ENCODE measurements around the gene MEIS1. TPM values are rescaled to one million over a fixed set of nuclear protein-coding genes. Genes with fewer than 3 reads are reported as not detected.

The MEIS1 gene
- total and polyA plus RNA-seq, 2 experiments from 2014 or later, result 19.1 to 44.4 TPM

- DNase-seq, result peak; percentile 52
- Histone ChIP-seq H3F3A (ENCODE audit: insufficient read depth) (peaks cover 27% of the 10 kb centered on the region; the same call in 1 of the 2 replicates), H3K9me2 (ENCODE audit: insufficient read depth) (no peaks in the 10 kb centered on the region), H3K9ac (no peak overlapping the region), H3K27ac (peak overlapping the region; percentile 5; the same call in 1 of the 2 replicates), H3K79me2 (ENCODE audit: insufficient read depth) (peaks cover 98% of the 10 kb centered on the region), H3K27me3 (replicated peaks; ENCODE audit: insufficient read depth) (no peaks in the 10 kb centered on the region), H3K4me2 (ENCODE audit: unreplicated experiment) (no peak overlapping the region), H3K4me1 (ENCODE audit: insufficient read depth) (peaks cover 18% of the 10 kb centered on the region), H3K36me3 (ENCODE audit: low read depth) (peaks cover 31% of the 10 kb centered on the region), H3K4me3 (no peak overlapping the region), H4K20me1 (ENCODE audit: insufficient read depth) (no peaks in the 10 kb centered on the region), H2AFZ (no peak overlapping the region), H3K9me3 (ENCODE audit: low read depth) (no peaks in the 10 kb centered on the region)
- 9 to 16% methylated on average over 1 of the region's 1 CpG for WGBS, 2 experiments (ENCODE audit: low coverage in 1 of 2, low lambda C conversion rate in 2 of 2, missing lambda C conversion rate in 2 of 2)
- in situ Hi-C loops (cut with MboI), result no loop called here
- TF ChIP-seq EZH2phosphoT487 (IDR thresholded peaks at IDR 0.05; ENCODE audit: insufficient read depth, low read depth) (no peak), EZH2 (IDR thresholded peaks at IDR 0.05; ENCODE audit: insufficient read depth, poor library complexity, severe bottlenecking) (no peak)
Observed at GRCh38 chr2:66460031-66460430, 25.1 kb downstream of the MEIS1 start.

GRCh38 chr2:66461001-66461663 lies 26.2 kb downstream of the MEIS1 start:
- H3K9ac ChIP-seq, result no peak overlapping the region
- peaks cover 98% of the 10 kb centered on the region for H3K79me2 ChIP-seq (ENCODE audit: insufficient read depth)
- no peaks in the 10 kb centered on the region for H3K9me3 ChIP-seq (ENCODE audit: low read depth)
- no peak overlapping the region for H3K4me3 ChIP-seq
- no peak overlapping the region for H3K27ac ChIP-seq
- WGBS, 2 experiments (ENCODE audit: low coverage in 1 of 2, low lambda C conversion rate in 2 of 2, missing lambda C conversion rate in 2 of 2), result 93 to 94% methylated on average over 3 of the region's 3 CpGs
- no peak for DNase-seq
- no peaks in the 10 kb centered on the region for H3K9me2 ChIP-seq (ENCODE audit: insufficient read depth)
- H3F3A ChIP-seq (ENCODE audit: insufficient read depth), result peaks cover 27% of the 10 kb centered on the region; the same call in 1 of the 2 replicates
- no peak overlapping the region for H3K4me2 ChIP-seq (ENCODE audit: unreplicated experiment)
- in situ Hi-C loops (cut with MboI), result no loop called here
- H3K27me3 ChIP-seq (replicated peaks; ENCODE audit: insufficient read depth), result no peaks in the 10 kb centered on the region
- no peaks in the 10 kb centered on the region for H4K20me1 ChIP-seq (ENCODE audit: insufficient read depth)
- peaks cover 18% of the 10 kb centered on the region for H3K4me1 ChIP-seq (ENCODE audit: insufficient read depth)
- H2AFZ ChIP-seq, result no peak overlapping the region
- H3K36me3 ChIP-seq (ENCODE audit: low read depth), result peaks cover 30% of the 10 kb centered on the region
- TF ChIP-seq EZH2 (IDR thresholded peaks at IDR 0.05; ENCODE audit: insufficient read depth, poor library complexity, severe bottlenecking) (no peak), EZH2phosphoT487 (IDR thresholded peaks at IDR 0.05; ENCODE audit: insufficient read depth, low read depth) (no peak)

GRCh38 chr2:66461664-66462500 lies 27.0 kb downstream of the MEIS1 start:
- Histone ChIP-seq H3K4me2 (ENCODE audit: unreplicated experiment) (no peak overlapping the region), H3K36me3 (ENCODE audit: low read depth) (peaks cover 33% of the 10 kb centered on the region), H4K20me1 (ENCODE audit: insufficient read depth) (no peaks in the 10 kb centered on the region), H3K27ac (no peak overlapping the region), H3K9me2 (ENCODE audit: insufficient read depth) (no peaks in the 10 kb centered on the region), H3K9me3 (ENCODE audit: low read depth) (no peaks in the 10 kb centered on the region), H3K79me2 (ENCODE audit: insufficient read depth) (peaks cover 98% of the 10 kb centered on the region), H3K9ac (no peak overlapping the region), H3K4me3 (no peak overlapping the region), H2AFZ (no peak overlapping the region), H3K27me3 (replicated peaks; ENCODE audit: insufficient read depth) (no peaks in the 10 kb centered on the region), H3K4me1 (ENCODE audit: insufficient read depth) (peaks cover 18% of the 10 kb centered on the region), H3F3A (ENCODE audit: insufficient read depth) (peaks cover 27% of the 10 kb centered on the region; the same call in 1 of the 2 replicates)
- WGBS, 2 experiments (ENCODE audit: low coverage in 1 of 2, low lambda C conversion rate in 2 of 2, missing lambda C conversion rate in 2 of 2), result 96 to 97% methylated on average over 6 of the region's 6 CpGs
- in situ Hi-C loops (cut with MboI), result no loop called here
- DNase-seq, result no peak
- TF ChIP-seq EZH2 (IDR thresholded peaks at IDR 0.05; ENCODE audit: insufficient read depth, poor library complexity, severe bottlenecking) (no peak), EZH2phosphoT487 (IDR thresholded peaks at IDR 0.05; ENCODE audit: insufficient read depth, low read depth) (no peak)

- H3K27me3 ChIP-seq (replicated peaks; ENCODE audit: insufficient read depth), result no peaks in the 10 kb centered on the region
- H3K9ac ChIP-seq, result no peak overlapping the region
- H4K20me1 ChIP-seq (ENCODE audit: insufficient read depth), result no peaks in the 10 kb centered on the region
- no peak overlapping the region for H3K27ac ChIP-seq
- no peaks in the 10 kb centered on the region for H3K9me3 ChIP-seq (ENCODE audit: low read depth)
- TF ChIP-seq EZH2 (IDR thresholded peaks at IDR 0.05; ENCODE audit: insufficient read depth, poor library complexity, severe bottlenecking), result no peak
- TF ChIP-seq EZH2phosphoT487 (IDR thresholded peaks at IDR 0.05; ENCODE audit: insufficient read depth, low read depth), result no peak
- H3K79me2 ChIP-seq (ENCODE audit: insufficient read depth), result peaks cover 98% of the 10 kb centered on the region
- no peak overlapping the region for H2AFZ ChIP-seq
- H3F3A ChIP-seq (ENCODE audit: insufficient read depth), result peaks cover 27% of the 10 kb centered on the region; the same call in 1 of the 2 replicates
- DNase-seq, result no peak
- no peak overlapping the region for H3K4me2 ChIP-seq (ENCODE audit: unreplicated experiment)
- 60 to 68% methylated on average over 5 of the region's 5 CpGs for WGBS, 2 experiments (ENCODE audit: low coverage in 1 of 2, low lambda C conversion rate in 2 of 2, missing lambda C conversion rate in 2 of 2)
- in situ Hi-C loops (cut with MboI), result no loop called here
- peaks cover 36% of the 10 kb centered on the region for H3K36me3 ChIP-seq (ENCODE audit: low read depth)
- H3K4me3 ChIP-seq, result no peak overlapping the region
- no peaks in the 10 kb centered on the region for H3K9me2 ChIP-seq (ENCODE audit: insufficient read depth)
- peaks cover 18% of the 10 kb centered on the region for H3K4me1 ChIP-seq (ENCODE audit: insufficient read depth)
Observed at GRCh38 chr2:66462501-66462825, 27.5 kb downstream of the MEIS1 start.

All from GM23248 (cell line).